ENCODE measurements around the gene NABP2.
A peak's percentile ranks its signal among the peaks of the same experiment; 100 is the strongest.
"Not testable (repeated sequence)": the region's sequence is repeated elsewhere in the genome, so short reads cannot be mapped to it uniquely, and the experiment has no call there.

Gene NABP2

DNA sequence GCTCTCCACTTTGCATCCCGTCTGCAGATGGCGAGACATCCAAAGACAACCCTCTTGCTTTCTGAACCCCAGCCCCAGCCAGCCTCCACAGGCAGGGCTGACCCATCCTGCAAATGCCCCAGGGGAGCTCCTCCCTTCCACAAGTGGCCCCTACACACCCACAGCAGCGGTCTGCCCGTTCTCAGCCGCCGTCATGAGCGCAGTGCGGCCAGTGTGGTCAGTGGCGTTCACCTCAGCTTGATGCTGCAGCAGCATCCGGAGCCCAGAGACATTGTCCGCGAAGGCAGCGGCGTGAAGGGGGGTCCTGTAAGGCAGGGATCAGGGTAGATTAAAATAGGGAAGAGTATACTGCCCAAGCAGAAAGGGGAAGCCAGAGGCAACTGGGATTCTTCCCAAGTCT lies 20.4 kb downstream of the NABP2 start:
- no peak for DNase-seq (ENCODE audit: low read depth)

DNA sequence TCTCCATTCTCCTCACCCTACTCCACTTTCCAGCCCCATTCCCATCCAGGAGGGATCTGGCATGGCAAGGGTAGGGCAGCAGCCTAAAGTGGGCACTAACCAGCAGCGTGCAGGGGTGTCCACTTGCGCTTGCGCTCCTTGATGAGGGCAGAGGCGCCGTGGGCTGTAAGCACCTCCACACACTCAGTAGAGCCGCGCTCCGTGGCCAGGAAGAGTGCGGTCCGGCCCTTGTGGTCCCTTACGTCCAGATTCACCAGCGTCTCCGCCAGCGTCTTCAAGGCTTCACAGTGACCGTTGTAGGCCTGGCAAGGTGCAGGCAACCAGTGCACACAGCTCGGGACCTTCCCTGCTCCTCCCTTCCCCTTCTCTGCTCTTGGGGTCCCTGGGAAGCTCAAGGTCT lies 23.8 kb downstream of the NABP2 start:
- no peak for DNase-seq (ENCODE audit: low read depth)

DNA sequence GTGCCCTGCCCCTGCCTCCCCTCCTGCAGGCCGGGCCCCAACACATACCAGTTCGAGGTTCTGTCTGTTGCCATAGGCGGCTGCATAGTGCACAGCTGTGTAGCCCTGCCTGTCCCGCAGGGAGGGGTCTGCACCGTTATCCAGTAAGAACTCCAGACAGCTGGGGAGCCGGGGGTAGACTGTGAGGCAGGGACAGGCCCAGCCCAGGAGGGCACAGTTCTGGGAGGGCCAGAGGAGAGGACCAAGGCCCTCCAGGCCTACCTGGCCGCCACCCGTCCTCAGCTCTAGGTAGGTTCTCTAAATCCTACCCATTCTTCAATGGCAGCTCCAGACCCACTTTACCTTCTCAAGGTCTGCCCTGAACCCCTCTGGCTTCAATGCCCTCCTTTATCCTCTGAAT lies 24.6 kb downstream of the NABP2 start:
- no peak for DNase-seq (ENCODE audit: low read depth)

DNA sequence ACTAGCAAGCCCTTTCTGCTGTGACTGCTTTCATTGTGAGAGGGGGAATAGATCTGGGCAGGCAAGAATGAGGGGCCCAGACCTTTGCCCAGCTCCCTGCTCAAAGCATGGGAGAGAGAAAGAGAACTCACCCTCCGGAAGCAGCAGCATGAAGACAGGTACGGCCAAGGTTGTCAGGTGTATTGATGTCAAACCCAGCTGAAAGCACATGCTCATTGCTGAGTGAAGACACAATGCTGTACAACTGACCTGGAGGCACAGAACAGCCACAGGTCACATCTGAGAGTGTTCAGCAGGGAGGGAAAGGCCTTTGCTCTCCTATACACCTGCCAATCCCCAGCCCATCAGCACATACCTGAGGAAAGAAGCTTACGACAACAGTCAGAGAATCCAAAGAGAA lies 28.5 kb downstream of the NABP2 start:
- DNase-seq (ENCODE audit: low read depth), result no peak

DNA sequence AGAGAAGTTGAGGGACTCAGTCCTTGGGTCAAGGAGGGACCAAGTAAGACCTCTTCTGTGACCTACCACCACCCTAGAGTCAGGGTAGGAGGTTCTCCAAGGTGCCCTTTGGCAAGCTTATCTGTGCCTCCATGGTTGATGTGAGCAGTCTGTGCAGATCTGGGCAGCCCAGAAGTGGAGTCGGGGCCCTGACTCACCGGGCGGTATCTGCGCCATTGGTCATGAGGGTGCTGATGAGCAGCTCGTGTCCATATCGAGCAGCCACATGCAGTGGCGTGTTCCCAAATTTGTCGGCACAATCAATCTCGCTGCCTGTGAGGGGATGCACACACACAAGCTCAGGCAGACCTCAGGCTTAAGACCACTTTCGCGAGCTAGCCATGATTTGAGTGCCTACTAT lies 28.9 kb downstream of the NABP2 start:
- DNase-seq (ENCODE audit: low read depth), result no peak

DNA sequence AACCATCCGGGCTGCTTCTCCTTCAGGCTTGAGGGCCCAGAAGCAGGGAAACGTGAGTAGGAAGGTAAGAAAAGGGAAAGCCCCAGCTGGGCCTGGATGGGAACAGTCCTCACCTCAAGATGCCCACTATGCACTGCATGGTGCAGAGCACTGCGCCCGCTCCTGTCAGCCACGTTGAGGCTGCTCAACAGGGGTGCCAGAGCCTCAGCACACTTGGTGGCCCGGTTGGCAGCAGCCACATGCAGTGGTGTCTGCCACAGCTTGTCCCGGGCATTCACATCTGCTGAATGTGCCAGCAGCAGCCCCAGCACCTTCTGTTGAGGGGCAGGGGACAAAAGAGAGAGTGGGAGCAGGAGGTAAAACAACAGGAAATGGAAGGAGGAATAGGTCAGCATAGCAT lies 31.5 kb downstream of the NABP2 start:
- DNase-seq (ENCODE audit: low read depth), result no peak

DNA sequence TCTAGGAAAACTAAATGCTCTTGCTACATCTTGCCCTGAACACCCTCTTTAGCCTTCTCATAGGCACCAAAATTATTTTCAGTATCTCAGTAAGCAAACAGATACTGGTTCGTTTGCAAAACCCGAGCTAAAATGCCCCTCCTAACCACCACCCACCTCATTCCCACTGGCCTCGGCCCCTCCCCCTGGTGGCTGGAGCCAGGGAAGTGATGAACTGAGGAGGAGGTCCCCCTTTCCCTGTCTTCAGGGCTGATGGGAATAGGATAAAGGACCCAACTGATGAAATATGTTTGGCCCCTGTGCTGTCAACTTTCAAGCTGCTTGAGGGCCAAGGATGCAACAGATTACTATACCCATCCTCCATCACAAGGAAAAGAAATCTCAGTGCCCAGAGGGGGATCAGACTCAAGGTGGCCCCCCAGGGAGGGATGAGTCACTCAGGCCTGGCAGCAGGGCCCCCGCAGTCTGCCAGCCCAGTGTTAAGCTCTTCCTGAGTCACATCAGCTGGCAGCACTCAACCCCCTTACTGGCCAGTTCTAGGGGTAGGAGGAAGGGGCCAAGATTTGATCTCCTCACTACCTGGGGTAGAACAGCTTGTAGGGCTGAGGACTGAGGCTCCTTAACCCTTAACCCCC lies 32.3 kb downstream of the NABP2 start:
- DNase-seq (ENCODE audit: low read depth), result peak; percentile 28

DNA sequence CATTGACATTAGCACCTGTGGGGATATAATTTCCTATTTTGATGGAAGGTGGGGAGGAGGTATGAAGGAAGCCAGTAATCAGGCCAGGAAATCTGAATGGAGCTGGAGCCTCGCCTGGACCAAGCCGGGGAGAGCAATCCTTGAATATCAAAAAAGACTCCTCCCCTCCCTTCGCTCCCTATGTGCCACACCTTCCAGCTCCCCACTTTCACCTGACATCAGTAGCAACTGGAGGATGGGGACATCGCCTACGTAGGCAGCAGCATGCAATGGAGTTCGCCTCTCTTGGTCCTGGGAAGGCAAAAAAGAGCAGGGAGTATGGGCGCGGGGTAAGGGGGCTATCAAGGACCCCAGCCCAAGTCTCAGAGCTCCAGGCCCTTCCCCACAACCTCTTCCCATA lies 32.9 kb downstream of the NABP2 start:
- no peak for DNase-seq (ENCODE audit: low read depth)

DNA sequence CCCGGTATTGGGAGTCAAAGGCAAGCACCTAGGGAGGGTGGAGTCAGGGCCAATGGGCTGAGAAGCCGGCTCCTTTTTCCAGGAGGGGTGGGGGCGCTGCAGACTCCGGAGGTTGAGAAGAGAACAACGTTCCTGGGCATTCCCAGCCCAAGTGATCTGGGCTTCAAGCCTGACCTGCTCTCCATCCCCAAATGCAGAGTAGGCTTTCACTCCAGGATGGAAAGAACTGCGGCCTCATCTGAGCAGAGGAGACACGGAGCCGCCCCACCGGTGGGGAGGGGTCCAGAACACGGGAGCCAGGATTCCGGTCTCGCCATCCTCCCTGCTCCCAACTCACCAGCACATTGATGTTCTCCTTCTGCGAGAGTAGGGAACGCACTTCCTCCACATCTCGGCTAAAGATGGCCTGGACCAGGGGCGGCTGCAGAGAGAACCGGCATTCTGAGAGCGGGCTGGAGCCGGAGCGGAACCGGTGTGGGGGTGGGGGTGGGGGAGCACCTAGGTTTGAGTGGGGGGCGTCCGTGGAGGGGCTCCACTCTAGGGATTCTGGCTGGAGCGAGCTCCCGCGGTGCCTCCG lies 33.4 kb downstream of the NABP2 start:
- peak; percentile 32 for DNase-seq (ENCODE audit: low read depth)

DNA sequence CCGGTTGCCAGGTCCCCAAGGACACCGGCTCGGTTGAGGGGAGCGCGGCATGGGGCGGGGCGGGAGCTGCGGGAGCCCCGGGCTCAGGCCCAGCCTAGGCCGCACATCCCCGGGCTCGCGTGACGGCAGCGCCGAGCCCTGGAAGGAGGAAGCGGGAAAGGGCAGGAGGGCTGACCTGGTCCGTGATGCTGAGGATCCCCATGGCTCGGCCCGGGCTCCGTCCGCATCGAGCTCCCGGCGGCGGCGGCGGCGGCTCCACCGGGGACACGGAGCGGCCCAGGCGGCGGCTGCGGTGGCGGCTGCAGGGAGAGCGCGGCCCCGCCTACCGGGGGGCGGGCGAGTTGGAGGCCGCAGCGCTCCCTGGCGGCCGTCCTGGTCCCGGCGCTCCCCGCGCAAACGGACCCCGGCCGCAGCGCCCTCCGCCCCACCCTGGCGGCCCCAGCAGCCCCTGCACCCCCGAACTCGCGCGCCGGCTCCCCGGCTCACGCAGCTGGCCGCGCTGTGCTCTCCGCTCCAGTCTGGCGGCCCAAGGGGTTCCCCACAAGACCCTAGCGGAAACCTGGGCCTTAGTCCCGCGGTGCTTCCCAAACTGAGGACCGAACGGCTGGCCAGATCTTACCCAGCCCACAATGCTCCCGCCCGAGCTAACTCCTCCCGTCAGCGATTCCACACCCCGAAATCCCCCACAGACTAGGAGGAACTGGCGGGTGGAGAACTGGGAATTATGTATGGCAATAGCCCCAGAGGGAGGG lies 34.1 kb downstream of the NABP2 start, which contains the start of gene ANKRD52:
Gene ANKRD52, minus strand, starts transcription at position 317 of the 752 bp plus-strand sequence. Its CDS starts 115 bp downstream, at position 202.
- DNase-seq (ENCODE audit: low read depth), result peak; percentile 67

DNA sequence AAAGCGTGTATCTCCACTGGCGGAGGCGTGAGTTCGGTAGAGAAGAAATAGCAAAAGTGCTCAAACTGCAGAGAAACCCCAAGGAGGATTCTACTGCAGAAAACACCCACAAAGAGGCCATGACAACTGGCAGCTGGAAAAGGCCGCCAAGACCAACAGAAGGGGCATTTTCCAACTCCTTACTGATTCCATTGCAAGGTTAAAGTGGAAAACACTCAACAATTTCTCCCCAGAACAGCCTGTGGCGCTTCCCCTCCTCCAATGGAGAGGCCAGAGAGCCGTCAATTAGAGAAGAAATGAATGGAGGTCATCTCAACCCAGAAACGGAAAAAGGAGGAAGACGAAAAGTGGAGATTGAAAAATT lies 34.7 kb downstream of the NABP2 start:
- no peak for DNase-seq (ENCODE audit: low read depth)

DNA sequence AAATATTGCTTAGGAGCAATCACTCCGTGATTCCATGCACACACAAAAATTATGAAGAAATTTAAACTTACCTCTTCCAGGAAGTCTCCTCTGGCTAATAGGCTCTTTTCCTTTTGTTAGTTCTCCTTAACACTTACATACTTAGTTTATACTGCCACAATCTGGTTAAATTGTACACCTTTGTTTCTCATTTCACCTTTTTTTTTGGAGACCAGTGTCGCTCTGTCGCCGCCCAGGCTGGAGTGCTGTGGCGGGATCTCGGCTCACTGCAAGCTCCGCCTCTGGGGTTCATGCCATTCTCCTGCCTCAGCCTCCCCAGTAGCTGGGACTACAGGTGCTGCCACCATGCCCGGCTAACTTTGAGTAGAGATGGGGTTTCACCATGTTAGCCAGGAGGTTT lies 36.2 kb downstream of the NABP2 start:
- no peak for DNase-seq (ENCODE audit: low read depth)

DNA sequence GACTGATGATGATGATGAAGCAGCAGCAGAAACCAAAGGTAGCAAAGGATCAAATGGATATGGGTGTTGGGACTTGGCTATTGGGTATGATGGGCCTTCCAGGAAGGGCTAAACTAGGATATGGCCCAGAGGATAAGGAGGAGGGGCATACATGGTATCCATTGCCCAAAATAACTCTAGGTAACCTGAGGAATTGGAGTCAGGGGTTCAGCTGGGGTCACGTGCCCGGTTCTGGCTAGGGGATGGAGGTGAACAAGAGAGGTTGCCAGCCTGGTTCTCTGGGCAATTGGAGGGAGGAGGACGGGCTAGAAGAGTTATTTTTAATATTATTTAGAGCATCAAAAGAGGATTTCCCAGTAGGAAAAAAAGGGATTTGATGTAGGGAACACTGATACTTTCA lies 36.8 kb downstream of the NABP2 start:
- DNase-seq (ENCODE audit: low read depth), result no peak

DNA sequence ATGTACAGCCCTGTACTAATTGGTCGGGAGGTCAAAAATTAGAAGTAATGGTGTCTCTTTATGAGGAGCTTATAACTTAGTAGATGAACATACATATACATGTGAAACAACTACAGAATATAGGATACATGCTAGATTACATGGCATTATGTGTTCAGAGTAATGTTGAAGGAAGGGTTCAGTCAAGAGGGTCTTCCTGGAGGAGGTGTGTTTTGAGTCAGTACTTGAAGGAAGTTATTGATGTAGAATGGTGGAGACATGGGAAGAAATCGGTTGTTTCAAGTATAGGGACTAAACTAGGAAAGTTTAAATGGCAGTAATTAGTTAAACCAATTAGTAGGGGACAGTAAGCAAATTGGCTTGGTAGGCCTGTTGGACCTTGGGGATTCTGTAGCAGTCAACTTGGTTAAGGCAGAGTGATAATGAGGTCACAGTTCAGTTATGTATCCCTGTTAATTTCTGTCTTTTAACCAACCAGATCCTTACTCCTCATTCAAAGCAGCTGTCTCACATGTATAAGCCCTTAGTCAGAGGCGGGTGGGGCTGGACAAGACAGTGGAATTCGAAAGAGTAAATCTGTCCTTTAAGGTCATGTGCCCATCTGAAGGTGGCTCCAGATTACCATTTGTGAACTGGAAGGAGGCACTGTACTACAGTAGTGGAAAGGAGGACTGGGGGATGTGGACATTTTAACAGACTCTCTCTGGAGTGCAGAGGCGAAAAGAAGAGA lies 37.5 kb downstream of the NABP2 start:
- DNase-seq (ENCODE audit: low read depth), result peak; percentile 81

DNA sequence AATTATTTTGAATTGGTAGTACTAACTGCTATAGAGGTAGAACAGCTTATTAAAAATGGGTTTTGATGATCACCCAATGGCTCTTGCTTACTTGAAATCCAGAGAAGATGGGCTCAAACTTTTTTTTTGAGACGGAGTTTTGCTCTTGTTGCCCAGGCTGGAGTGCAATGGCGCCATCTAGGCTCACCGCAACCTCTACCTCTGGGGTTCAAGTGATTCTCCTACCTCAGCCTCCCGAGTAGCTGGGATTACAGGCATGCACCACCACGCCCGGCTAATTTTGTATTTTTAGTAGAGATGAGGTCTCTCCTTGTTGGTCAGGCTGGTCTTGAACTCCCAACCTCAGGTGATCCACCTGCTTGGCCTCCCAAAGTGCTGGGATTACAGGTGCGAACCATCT lies 38.8 kb downstream of the NABP2 start:
- DNase-seq (ENCODE audit: low read depth), result not testable (repeated sequence)

DNA sequence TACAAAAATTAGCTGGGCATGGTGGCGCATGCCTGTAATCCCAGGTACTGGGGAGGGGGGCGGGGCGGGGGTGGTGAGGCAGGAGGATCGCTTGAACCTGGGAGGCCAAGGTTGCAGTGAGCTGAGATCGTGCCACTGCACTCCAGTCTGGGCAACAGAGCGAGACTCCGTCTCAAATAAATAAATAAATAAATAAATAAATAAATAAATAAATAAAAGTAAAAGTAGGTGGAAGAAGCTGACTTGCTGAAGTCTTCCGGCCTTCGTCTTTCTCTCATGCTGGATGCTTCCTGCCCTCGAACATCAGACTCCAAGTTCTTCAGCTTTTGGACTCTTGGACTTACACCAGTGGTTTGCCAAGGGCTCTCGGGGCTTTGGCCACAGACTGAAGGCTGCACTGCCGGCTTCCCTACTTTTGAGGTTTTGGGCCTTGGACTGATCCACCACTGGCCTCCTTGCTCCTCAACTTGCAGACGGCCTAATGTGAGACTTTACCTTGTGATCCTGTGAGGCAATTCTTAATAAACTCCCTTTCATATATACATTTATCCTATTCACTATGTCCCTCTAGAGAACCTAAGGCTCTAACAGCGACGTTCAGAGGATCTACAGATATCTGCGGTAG lies 42.0 kb downstream of the NABP2 start:
- not testable (repeated sequence) for DNase-seq (ENCODE audit: low read depth)

DNA sequence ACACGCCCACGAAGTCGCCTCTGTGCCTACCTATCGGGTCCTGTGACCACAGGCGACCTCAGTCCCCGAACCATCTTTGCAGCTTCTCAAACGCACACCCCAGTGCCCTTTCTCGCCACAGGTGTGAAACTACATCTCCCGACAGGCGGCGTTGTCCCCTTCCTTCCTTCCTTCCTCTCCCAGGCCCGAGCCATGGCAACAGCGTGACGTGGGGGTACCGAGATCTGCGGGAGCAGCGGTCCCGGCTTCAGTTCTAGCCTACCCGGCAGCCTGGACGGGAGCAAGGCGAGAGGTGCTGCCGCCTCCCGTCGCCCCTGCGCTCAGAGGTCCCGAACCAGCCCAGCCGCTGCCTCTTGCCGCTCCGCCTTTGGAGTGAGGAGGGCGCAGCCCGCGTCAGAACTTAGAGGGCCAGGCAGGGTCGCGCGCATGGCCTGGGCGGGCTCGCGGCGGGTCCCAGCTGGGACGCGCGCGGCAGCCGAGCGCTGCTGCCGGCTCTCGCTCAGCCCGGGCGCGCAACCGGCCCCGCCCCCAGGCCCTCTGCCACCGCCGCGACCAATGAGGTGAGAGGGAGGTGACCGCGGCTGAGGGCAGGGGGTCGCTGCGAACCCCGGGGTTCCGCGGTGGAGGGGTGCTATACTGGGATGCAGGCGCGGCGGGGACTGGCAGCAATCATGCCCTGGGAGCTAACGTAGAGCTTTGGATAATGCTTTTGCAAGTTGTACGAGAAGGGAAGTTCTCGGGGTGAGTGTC lies 42.7 kb downstream of the NABP2 start, which contains the start of gene COQ10A:
Gene COQ10A, plus strand, starts transcription at position 250 of the 750 bp plus-strand sequence. Its CDS starts 177 bp downstream, at position 427.
- DNase-seq (ENCODE audit: low read depth), result peak; percentile 88

DNA sequence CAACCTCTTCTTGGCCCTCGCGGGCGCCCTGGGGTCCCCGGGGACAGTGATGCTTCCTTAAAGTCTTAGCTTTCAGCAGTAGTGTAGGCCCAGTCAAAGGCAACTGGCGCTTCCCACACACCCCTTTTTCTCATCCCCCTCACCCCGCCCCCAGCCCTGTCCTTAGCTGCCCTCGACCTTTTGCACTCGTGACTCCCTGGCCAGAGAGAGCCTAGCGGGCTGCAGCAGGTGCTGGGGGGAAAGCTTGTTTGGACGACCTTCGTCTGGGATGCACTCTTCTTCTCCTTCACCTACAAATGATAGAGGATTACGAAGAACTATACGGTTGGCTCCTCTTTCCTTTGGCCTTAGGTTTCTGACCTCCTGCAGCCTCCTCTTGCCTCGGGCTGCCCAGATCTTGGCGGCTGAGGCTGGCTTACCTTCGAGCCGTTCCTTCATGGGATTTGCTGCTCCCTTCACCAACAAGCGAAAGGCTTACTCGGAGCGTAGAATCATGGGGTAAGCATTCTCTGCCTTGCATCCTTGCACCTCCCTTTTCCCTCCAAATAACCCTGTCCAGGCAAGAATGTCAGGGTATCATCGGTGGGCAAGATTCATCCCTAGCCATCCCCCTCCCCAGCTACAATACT lies 43.4 kb downstream of the NABP2 start:
- no peak for DNase-seq (ENCODE audit: low read depth)

DNA sequence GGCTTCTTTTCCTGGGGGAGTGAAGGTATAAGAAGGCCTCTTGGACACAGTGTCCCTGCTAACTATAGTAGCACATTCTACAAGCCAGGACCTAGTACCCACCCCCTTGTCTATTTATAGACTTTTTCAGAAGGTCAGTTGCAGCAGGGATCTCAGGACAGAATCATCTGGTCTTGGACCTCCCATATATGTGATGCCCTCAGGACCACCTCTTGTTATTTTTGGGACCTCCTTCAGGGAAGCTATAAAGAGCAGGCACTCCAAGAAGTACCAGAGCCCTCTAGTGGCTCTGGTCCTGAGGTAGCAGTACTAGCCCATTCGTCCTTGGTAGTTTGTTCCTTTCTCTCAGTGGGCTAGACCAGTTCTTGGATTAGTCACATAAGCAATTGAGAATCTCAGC lies 46.9 kb downstream of the NABP2 start:
- DNase-seq (ENCODE audit: low read depth), result peak; percentile 52

DNA sequence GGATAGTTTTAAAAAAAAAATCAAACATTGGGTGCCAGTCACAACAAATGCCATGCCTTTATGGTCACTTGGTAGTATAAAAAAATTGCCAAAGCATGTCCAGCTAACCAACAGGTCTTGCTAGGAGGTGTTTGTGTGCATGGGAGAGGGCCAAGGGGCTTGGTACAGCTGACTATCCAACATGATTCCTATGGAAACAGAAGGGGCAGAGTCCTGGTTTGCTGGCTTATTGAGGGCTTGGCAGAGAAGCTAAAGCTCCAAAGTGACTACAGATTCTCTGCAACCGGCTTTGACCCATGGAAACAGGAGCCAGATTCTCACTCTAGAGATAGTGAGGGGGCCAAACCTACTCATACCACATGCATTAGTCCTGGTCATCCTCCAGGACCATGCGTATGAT lies 48.3 kb downstream of the NABP2 start:
- DNase-seq (ENCODE audit: low read depth), result not testable (repeated sequence)

DNA sequence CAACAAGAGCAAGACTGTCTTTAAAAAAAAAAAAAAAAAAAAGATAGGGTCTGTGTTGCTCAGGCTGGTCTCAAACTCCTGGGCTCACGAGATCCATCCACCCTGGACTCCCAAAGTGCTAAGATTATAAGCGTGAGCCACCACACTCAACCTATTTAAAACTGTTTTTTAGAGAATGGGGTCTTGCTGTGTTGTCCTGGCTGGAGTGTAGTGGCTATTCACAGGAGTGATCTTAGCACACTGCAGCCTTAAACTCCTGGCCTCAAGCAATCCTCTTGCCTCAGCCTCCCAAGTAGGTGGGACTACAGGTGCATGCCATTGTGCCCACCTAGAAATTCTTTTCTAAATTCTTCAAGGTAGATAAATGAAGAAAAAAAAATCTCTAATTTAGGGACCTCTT lies 50.2 kb downstream of the NABP2 start:
- no peak for DNase-seq (ENCODE audit: low read depth)
